Muscle of arm (tissue), 12 donors: ENCODE data around the gene FCRLB. TPM values are rescaled to one million over a fixed set of nuclear protein-coding genes. Genes with fewer than 3 reads are reported as not detected.
"Not testable (repeated sequence)": the region's sequence is repeated elsewhere in the genome, so short reads cannot be mapped to it uniquely, and the experiment has no call there.

Experiments
- DNase-seq: peaks from one replicate; pipeline ENCODE4 v3.0.0-alpha.2; 2013
- polyA plus RNA-seq, 12 donors: library from polyadenylated mRNA; unstranded; fragments of 120-200 nt; gene quantifications; one replicate each; pipeline ENCODE4 v1.2.1, GENCODE V29; 2013; ENCODE audit not compliant: insufficient read length in 12 of 12

The FCRLB gene
- polyA plus RNA-seq, 12 donors, result 0.24 to 0.77 (median 0.40) TPM; not detected in 2

DNA sequence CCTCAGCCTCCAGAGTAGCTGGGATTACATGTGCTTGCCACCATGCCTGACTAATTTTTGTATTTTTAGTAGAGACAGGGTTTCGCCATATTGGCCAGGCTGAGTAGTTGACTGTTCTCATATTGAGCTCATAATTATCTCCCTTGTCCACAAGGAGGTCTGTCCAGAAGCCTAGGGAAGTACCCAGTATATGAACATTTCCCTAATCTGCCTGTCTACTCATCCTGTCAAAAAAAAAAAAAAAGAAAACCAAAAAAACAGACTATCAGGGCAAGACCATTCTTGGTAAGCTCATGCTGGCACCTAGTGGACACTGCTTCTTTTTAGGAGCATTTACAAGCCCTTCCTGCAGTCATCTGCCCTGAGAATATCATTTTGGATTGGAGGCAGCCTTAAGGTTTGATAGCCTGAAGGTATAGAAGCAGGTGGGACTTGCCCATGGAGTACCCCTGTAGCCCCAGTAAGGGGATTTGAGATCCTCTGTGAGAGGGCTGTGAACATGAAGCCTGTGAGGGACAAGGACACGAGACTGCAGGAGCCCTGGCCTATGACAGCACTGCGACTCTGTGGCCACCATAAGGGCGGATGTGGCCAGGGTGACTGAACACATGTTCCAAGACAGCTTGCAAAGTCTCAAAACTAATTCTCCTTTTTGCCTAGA lies 17.4 kb downstream of the FCRLB start:
- peak; percentile 19 for DNase-seq

DNA sequence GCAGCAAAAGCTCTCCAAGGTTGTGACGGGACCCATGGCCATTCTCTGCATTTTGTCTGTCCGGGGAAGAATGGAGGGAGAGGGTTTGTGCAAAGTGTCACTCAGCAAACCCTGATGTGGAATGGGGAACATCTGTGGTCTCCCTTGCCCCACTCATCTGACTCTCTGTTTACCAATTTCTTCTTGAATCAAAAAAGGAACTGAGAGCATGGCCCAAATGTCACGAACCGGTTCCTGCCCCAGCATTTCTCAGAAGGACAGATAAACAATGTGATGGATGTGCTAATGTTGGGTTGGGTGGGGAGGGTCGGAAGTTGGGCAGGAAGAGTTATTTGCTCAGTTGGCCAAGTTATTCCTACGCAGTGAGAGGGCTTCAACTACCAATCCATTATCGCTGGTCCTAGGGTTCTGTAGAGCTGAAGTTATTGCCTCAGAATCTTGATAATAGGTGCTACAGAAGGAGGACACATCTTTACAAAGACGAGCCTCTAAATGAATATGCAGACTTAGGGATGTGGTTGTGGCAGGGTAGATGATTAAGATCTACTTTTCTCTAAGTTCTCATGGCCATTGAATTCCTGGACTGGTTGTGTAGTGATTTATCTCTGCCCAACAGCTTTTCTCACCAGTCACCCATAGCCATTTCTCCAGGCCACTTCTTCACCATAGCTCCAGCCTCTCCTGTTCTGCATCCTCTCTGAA lies 18.7 kb downstream of the FCRLB start:
- DNase-seq, result no peak

DNA sequence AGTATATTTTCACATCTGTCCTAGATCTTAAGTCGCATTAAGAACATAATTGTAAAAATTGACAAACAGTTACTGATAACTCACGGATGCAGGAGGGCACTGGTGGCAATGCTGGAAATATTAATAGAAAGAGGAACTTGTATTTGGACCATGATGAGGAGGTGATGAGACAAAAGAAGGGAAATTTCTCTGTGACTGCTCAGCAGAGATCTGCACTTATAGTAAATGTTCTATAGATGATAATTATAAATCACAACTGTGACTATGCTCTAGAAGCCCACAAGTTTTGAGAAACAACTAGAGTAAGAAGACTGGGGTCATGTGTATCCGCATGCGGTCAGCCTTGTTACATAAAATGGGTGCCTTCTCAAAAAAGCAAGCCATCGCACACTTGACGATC lies 19.6 kb downstream of the FCRLB start:
- DNase-seq, result no peak

DNA sequence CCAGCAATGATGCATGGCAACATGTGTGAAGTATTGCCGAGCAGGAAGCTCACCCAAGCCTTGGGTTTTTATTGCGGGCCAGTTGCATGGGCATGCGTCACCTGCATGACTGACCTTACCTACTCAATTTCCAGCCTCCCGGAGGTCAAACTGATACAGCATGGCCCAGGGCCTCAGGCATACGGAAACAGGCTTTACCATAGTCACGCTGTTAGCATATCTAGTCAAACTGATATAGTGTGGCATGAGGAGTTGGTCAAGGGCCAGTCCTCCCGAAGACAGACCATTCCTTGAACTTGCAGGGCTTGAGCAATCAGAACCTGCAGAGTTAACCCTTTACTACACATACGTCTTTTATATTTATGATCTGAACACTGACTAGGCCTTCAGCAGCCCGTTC lies 21.9 kb downstream of the FCRLB start:
- DNase-seq, result no peak

DNA sequence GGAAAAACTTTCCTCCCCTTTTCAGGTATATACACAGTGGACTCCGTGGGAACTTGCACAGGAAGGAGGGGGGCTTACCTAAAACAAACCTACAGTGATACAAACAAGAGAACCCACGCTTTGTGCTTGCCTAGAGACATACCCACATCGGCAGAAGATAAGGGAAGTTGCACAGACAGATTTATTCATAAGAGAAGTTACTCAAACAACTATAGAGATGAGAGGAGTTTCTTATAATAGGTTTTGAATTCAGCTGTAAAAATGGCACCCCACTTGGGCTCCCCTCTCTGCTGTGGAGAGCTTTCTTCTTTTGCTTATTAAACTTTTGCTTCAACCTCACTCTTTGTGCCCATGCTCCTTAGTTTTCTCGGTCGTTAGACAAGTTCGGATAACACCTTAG lies 26.5 kb downstream of the FCRLB start:
- no peak for DNase-seq

DNA sequence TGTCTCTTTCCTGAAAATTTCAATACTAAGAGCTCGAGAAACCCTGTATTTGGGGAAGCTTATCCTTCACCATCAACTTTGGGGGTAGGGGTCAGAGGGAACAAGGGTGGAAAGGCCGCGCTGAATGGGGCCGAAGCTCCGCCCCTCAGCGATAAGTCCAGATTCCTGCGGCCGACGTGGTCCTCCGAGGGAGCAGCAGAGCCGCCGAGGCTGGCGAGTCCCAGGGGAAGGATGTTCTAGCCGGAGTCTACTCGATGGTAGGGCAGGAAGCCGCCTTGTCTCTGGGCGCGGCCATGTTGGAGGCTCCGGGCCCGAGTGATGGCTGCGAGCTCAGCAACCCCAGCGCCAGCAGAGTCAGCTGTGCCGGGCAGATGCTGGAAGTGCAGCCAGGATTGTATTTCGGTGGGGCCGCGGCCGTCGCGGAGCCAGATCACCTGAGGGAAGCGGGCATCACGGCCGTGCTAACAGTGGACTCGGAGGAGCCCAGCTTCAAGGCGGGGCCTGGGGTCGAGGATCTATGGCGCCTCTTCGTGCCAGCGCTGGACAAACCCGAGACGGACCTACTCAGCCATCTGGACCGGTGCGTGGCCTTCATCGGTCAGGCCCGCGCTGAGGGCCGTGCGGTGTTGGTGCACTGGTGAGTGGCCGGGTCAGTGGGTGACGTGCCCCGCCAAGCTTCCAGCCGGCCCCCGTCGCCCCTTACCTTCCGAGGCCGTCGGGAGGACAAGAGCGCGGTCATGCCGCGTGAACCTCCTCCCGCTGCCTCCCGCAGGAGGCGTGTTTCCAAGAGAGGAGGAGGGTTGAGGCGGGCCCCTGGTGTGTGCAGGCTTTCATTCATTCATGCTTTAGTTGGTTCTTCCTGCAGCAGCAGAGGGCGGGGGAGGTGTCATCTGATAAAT lies 28.4 kb downstream of the FCRLB start, which contains the start of gene DUSP12:
TSS of gene DUSP12 (plus strand) at position 278 of the 899 bp plus-strand sequence. CDS start at position 294, 16 bp downstream.
- peak; percentile 96 for DNase-seq

DNA sequence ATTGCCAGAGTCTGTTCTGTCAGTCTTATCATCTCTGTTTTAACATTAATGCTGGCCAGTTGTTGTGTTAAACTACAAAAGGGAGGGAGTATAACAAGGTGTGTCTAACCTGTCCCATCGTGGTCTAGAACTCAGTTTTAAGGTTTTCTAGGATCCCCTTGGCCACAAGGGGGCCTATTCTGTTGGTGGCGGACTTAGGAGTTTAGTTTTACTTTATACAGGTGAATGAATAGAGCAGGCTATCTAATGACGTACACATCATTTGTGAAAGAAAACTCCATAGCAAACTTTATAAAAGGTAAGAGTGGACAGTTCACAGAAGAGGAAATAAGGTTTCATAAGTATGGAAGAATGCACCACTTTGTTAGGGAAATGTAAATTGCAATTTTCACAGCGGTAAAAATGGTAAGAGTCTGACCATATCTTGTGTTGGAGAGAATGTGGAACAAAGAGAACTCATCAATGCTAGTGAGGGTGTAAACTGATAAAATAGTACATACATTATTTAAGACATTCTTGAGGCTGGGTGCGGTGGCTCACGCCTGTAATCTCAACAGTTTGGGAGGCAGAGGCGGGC lies 42.3 kb downstream of the FCRLB start:
- no peak for DNase-seq

DNA sequence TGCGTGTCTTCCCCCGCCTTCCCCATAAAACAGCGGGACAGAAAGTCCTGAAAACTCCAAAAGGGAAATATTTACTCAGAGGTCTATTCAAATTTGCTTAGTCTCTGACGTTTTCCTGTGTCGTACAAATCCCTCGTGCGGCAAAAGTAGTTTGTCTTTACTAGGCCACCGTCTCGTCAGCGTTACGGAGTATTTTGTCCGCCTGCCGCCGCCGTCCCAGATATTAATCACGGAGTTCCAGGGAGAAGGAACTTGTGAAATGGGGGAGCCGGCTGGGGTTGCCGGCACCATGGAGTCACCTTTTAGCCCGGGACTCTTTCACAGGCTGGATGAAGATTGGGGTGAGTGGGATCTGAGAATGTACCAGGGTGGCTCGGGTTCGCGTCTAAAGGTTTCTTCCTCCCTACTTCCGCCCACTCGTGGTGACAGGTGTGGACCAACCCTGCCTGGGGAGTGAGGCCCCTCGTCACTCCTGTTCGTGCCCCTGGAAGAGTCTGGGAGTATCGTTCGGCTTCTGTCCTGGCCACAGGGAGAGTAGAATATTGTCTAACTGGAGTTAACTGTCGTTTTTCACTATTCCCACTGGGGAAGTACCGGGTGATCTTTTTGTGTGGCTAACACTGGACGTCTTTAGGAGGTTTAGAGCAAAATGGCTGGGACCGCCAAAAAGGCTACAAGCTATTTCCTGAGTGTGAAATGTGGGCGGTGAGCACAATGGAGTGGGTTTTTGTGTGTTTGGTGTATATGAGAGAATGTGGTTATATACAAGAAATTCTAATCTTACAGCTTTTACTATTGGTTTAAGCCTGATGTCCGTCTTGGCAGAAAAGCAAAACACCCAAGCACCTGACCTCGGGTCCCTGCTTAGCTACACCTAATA lies 45.0 kb downstream of the FCRLB start, which contains the start of gene ATF6:
TSS of gene ATF6 (plus strand) at position 219 of the 880 bp plus-strand sequence. CDS start at position 260, 41 bp downstream.
- peak; percentile 95 for DNase-seq

DNA sequence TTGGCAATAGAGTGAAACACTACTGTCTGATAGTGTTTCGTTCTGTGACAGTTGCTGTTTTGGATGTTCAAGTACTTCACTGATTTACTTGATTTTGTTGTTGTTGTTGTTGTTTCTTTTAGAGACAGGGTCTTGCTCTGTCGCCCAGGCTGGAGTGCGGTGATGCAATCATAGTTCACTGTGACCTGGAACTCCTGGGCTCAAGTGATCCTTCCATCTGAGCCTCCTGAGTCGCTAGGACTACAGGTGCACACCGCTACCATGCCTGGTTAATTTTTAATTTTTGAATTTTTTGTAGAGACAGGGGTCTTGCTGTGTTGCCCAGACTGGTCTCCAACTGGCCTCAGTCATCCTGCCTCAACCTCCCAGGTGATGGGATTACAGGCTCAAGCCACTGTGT lies 47.1 kb downstream of the FCRLB start:
- DNase-seq, result no peak

DNA sequence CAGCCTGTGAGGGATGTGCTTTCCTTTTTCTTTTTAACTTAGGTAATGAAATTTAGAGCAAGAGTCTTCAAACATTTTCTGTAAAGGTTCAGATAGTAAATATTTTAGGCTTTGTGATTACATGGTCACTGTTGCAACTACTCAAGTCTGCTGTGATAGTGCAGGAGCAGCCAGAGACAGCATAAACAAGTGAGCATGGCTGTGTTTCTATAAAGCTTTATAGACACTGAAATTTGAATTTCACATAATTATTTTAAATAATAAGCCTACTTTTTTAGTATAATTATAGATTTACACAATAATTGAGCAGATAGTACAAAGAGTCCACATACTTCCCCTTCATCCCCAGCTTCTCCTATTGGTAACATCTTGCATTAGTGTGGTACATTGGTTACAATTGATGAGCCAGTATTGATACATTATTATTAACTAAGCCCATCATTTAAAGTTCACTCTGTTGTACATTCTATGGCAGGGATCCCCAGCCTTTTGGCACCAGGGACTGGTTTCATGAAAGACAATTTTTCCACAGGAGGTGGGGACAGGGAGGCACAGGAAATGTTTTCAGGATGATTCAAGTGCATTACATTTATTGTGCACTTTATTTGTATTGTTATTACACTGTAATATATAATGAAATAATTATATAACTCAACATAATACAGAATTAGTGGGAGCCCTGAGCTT lies 47.8 kb downstream of the FCRLB start:
- DNase-seq, result no peak

DNA sequence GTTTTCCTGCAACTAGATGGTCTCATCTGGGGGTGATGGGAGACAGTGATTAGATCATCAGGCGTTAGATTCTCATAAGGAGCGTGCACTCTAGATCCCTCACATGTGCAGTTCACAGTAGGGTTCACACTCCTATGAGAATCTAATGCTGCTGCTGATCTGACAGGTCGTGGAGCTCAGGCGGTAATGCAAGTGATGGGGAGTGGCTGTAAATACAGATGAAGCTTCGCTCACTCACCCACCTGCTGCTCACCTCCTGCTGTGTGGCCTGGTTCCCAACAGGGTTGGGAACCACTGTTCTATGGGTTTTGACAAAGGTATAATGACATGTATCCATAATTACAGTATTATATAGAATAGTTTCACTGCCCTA lies 48.3 kb downstream of the FCRLB start:
- not testable (repeated sequence) for DNase-seq

DNA sequence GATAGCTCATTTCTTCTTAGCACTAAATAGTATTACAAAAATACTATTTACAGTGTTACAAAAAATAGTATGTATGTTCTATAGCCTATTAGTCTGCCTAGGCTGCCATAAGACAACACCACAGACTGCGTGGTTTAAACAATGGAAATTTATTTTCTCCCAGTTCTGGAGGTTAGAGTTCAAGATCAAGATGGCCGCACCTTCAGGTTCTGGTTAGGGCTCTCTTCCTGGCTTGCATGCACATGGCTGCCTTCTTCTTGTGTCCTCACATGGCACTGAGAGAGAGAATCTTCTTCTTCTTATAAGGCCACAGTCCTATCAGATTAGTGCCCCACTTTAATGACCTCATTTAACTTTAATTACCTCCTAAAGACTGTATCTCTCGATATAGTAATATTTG lies 48.9 kb downstream of the FCRLB start:
- no peak for DNase-seq

DNA sequence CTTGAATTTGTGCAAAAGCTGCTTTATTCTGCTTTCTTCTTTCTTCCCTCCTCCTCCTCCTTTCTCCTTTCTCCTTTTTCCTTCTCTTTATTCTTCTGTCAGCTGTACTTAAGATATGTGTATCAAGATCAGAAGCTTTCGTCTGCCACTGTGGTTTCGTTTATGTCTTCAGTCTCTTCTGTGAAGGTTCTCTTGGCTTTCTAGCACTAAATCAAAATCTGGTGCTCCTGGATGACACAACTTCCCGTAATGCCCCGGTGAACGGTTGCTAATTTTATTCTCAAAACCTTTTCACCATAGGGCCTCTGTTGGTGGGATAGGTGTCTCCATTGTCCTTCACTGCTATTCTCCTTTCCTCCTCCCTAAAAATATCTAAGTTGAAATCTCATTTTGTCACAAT lies 49.8 kb downstream of the FCRLB start:
- DNase-seq, result no peak

DNA sequence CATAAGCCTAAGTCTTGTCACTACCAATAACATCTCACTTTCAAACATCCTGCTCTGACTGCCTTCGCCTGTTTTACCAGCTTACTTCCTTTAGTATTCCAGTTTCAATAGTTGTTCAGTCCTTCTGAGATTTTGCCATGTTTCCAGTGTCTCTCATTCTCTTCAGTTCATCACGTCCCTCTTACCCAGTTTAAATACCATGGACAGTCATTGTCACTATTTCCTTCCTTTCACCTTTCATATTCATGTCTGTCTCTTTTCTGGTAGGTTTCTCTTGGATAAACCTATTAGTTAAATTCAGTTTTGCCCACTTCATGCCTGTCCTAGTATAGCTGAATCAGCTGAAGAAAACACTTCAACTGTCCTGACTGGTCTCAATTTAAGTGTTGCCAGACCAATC lies 50.6 kb downstream of the FCRLB start:
- DNase-seq, result no peak

DNA sequence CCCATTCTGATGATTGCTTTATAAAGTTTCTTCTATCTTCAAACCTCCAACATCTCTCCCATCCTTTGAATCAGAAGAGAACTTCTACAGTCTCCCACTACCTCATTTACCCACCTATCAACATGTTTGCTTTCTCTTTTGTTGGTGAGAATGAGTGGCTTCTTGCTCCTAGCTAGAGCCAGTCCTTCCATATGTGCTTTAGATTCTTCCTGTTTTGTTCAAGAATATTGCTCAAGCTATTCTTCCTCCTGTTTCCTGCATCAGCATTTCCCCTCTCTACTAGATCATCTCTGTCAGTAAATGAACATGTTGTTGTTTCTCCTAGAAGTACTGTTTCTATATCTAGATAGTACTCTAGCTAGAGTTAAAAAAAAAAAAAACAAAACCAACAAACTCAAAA lies 51.1 kb downstream of the FCRLB start:
- DNase-seq, result no peak

DNA sequence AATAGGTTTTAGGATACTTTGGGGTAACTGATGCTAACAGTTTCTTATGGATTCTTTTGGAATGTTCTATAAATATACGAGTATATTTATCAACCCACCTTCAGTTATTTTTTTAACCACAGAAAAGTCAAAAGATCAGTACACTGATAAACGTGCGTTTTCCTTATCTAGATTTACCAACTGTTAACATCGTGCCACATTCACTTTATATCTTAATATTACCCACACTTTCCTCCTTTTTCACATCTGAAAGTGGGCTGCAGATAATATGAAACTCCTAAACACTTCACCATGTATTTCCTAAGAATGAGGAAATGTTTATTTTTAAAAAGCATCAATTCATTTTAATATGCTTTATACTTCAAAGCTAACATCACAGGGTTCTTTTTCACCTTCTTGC lies 52.4 kb downstream of the FCRLB start:
- no peak for DNase-seq

DNA sequence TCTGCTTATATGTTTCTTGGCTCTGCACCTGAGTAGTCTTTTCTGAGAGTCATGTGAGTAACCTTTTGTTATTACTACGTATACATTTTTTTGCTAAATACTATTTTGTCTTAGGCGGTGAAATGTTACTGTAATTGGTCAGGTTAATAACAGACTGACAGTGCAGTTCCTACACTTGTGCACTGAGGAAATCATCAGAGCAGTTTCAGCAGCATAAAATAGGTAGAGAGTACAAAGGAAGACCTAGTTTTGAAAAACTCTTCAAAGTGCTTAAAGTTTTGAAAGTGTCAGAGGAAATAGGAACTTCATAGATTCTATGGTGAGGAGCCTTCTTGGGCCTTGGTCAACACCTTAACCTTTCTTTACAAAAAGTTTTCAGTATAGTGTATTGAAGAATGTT lies 55.9 kb downstream of the FCRLB start:
- no peak for DNase-seq
